Measurements from ENCODE around the gene ARL11.

Gene ARL11

DNA sequence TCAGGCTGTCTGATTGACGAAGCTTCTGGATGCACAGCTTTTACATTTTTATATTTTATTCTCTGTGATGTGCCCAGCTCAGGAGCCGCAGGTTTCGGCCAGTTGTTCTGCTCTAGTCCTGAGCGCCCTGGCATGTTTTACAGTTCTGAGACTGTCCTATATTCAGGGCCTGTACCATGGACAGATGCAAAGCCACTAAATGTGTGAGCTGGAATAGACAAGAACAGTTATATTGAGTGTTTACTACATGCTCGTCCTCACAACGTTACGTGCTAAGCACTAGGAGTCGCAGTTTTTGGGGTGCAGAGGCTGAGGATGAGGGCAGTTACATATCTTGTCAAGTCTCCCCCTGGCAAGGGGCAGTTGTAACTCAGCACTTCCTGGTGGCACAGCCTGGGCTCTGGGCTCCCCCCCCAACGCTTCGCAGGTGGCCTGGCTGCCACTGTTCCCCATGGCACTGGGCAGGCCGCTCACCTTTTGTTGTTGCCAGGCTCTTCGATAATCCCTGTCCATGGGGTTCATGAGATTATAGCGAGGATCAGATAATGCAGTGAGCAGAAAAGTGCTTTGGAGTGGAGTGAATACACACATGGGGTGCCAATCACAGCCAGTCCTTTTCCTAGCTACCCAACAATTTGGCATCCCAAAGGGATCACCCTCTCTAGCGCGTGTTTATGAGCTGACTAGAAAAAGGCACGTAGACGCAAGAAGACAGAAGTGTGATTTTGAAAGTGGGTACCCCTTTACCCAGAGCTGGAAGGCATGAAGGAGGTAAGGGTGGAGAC, 23.5 kb downstream of the ARL11 start:
- DNase-seq (ENCODE audit: low spot score), result no peak
- no peak overlapping the region for H3K27ac ChIP-seq
- TF ChIP-seq, protein P1, sequence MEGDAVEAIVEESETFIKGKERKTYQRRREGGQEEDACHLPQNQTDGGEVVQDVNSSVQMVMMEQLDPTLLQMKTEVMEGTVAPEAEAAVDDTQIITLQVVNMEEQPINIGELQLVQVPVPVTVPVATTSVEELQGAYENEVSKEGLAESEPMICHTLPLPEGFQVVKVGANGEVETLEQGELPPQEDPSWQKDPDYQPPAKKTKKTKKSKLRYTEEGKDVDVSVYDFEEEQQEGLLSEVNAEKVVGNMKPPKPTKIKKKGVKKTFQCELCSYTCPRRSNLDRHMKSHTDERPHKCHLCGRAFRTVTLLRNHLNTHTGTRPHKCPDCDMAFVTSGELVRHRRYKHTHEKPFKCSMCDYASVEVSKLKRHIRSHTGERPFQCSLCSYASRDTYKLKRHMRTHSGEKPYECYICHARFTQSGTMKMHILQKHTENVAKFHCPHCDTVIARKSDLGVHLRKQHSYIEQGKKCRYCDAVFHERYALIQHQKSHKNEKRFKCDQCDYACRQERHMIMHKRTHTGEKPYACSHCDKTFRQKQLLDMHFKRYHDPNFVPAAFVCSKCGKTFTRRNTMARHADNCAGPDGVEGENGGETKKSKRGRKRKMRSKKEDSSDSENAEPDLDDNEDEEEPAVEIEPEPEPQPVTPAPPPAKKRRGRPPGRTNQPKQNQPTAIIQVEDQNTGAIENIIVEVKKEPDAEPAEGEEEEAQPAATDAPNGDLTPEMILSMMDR (IDR thresholded peaks at IDR 0.05), result no peak
- H3K4me3 ChIP-seq, result no peak overlapping the region

DNA sequence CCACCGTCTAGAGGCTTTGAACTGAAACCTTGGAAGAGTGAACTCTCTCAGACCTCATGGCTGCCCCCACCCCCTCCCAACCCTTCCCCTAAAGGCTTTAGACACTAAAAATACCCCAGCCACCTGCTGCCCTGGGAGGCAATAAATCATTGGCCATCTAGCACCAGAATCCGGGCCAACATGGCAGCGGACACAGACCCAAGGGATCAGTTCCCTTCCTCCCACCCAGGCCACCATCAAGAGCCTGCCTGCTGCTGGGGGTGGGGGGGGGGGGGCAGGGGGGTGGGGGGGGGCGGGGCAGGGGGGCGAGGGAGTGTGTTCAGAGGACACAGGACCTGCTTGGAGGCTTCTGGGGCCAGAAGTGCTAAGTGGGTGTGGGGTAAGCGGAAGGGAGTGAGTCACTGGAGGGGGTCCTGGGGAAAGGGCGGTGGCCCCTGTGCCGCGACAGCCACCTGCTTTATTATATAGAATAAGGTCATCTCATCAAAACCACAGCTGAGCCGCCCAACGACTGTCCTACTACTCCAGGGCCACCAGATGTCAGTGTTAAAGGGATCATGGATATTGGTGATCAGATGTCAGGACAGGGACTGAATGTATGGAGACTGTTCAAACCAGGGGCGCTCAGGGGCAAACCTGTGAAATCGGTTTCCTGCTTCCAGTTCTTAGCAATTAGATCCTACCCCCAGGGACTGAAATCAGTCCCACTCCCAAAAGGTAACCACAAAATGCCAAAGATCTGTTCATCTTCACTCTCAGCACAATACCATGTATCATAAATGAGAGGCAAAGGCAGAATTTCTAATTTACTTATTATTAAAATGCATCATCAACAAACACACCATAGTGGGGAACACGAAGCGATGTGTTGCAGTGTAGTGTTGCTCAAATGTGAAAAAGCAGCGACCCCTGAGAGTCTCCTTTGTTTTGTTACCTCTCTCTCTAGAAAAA, 24.3 kb downstream of the ARL11 start:
- no peak overlapping the region for H3K4me3 ChIP-seq
- H3K27ac ChIP-seq, result no peak overlapping the region
- TF ChIP-seq, protein P1 (IDR thresholded peaks at IDR 0.05), result no peak
- no peak for DNase-seq (ENCODE audit: low spot score)

DNA sequence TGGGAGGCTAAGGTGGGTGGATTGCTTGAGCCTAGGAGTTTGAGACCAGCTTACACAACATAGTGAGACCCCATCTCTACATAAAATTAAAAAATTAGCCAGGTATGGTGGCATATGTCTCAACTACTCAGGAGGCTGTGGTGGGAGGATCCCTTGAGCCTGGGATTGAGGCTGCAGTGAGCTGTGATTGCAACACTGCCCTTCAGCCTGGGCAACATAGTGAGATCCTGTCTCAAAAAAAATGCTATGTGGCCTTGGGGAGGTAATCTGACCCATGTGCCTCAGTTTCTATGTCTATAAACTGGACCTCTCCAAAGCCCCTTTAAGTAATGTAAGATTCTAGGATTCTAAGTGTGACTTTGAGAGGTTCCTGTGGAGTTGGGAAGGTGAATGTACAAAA, 25.2 kb downstream of the ARL11 start:
- Histone ChIP-seq H3K27ac (no peak overlapping the region), H3K4me3 (no peak overlapping the region)
- TF ChIP-seq, protein P1 (IDR thresholded peaks at IDR 0.05), result no peak
- no peak for DNase-seq (ENCODE audit: low spot score)

DNA sequence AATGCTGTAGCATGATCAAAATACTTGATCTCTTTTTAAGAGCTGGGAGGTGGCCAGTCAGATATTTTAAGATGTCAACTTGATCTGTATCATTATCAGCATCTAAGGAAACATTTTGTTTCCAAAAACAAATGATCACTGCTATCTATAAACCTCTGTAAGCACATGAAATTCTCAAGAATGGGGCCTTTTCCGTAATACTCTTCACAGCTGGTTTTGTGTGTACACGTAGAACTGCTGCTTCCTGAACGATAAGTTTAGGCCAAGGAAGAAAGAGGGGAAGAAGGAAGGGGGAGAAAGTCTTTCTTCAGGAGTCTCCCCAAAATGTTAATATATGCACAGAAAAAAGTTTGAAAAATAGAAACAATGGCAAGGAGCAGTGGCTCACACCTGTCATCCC, 25.7 kb downstream of the ARL11 start:
- TF ChIP-seq, protein P1 (IDR thresholded peaks at IDR 0.05), result no peak
- Histone ChIP-seq H3K4me3 (no peak overlapping the region), H3K27ac (no peak overlapping the region)
- DNase-seq (ENCODE audit: low spot score), result no peak

DNA sequence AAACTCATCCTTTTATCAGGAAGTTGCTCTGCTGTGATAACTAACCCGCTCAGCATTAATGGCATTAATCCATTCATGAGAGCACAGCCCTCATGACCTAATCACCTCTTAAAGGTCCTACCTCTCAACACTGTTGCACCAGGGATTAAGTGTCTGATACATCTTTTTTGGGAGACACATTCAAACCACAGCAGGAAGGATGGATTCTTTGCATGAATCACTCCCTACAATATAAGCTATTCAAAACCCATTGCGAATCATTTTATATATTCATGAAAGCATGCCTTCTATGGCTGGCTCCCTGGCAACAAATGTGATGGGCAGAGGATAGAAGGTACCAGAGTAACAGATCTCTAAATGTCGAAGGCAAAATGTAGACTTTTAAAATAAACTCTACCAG, 27.6 kb downstream of the ARL11 start:
- no peak overlapping the region for H3K4me3 ChIP-seq
- no peak for DNase-seq (ENCODE audit: low spot score)
- no peak overlapping the region for H3K27ac ChIP-seq
- TF ChIP-seq, protein P1 (IDR thresholded peaks at IDR 0.05), result no peak

DNA sequence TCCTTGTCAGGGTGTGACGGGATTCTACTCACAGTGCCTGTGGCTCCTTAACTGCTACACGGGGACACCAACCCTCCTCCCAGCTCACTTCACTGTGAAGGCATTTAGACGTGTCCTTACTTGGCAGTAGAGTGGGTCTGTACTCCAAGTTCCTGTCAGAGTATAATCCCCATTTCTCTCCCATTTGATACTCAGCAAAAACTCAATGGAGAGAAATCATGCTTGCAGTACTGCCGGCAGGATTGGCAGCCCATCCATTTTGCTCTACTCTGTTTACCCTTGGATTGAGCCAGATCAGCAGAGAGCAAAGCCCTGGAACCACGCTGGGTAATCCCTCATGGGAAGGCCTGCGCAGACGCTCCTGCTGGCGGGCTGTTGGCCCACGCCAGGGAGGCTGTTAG, 28.9 kb downstream of the ARL11 start:
- no peak for DNase-seq (ENCODE audit: low spot score)
- H3K27ac ChIP-seq, result no peak overlapping the region
- TF ChIP-seq, protein P1 (IDR thresholded peaks at IDR 0.05), result no peak
- H3K4me3 ChIP-seq, result no peak overlapping the region
